B cell (primary cell): Measurements from ENCODE around the gene MTPN.

ENCODE experiments used
- EZH2 ChIP-seq: IDR thresholded peaks from 2 replicates; pipeline ENCODE4 v1.6.1; 2012; ENCODE audit warnings: borderline replicate concordance, low read depth, mild to moderate bottlenecking, moderate library complexity, low read length; ENCODE audit not compliant: insufficient read depth, poor library complexity, severe bottlenecking
- TF ChIP-seq, protein P1 (sequence below): fragments of 200-600 bp; IDR thresholded peaks from one replicate; pipeline ENCODE4 v1.8.0; 2022; ENCODE audit warnings: antibody characterized with exemption, mild to moderate bottlenecking

DNA sequence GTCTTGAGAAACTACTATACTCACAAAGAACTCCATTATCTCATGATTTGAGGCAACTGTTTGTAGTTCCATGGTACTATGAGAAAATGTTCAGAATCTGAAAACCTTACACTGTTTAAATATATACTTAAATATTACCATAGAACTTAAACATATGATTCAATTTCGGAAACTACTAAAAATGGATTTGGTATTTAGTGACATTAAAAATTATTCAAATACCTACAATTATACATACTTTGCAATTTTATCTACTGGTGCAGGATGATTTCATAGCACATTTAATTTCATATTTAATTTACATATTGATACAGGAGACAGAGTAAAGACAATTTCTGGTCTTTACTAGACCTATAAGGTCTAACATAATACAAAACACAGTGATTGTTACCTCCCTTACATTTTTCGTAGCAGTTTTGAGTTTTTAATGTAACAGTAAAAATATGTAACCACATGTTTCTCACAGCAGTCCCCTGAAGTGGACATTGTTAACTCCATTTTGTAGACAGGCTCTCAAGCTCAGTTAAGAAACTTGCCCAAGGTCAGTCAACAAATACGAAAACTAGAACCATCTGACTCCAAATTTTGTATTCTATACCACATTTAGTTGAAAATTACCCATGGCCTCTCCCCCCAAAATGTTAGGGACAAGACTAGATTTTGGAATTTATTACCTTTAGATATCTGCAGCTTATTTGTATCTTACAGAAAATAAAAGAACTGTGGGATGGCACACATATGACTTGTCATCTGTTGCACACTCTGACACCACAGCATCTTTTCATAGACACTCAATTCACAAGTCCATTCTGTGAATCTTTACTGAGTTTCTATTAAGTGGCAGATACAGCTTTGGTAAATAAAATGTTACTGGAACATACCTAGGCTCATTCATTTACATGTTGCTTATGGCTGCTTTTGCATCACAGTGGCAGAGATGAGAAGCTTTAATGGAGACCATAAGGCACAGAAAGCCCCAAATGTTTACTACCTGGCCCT, 36.8 kb downstream of the MTPN start:
- TF ChIP-seq, protein P1, sequence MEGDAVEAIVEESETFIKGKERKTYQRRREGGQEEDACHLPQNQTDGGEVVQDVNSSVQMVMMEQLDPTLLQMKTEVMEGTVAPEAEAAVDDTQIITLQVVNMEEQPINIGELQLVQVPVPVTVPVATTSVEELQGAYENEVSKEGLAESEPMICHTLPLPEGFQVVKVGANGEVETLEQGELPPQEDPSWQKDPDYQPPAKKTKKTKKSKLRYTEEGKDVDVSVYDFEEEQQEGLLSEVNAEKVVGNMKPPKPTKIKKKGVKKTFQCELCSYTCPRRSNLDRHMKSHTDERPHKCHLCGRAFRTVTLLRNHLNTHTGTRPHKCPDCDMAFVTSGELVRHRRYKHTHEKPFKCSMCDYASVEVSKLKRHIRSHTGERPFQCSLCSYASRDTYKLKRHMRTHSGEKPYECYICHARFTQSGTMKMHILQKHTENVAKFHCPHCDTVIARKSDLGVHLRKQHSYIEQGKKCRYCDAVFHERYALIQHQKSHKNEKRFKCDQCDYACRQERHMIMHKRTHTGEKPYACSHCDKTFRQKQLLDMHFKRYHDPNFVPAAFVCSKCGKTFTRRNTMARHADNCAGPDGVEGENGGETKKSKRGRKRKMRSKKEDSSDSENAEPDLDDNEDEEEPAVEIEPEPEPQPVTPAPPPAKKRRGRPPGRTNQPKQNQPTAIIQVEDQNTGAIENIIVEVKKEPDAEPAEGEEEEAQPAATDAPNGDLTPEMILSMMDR: no peak
- TF ChIP-seq EZH2: no peak
